OCI-LY7 (cell line): Measurements from ENCODE around the gene LRRC7.

Experiments
- EZH2phosphoT487 ChIP-seq: fragments of 200-600 bp; sonication (generic); IDR thresholded peaks from 2 replicates; pipeline ENCODE4 v1.6.1; 2018; ENCODE audit warnings: low read depth, borderline replicate concordance, mild to moderate bottlenecking, mixed run types, antibody characterized with exemption, low read length, moderate library complexity, mixed read lengths
- TF ChIP-seq, protein P1 (sequence below): fragments of 200-600 bp; sonication (generic); conservative IDR thresholded peaks from 2 replicates; pipeline ENCODE4 v1.5.1; 2014; ENCODE audit warnings: mild to moderate bottlenecking, antibody characterized with exemption, low read length, moderate library complexity, mixed read lengths

- TF ChIP-seq, protein P1, sequence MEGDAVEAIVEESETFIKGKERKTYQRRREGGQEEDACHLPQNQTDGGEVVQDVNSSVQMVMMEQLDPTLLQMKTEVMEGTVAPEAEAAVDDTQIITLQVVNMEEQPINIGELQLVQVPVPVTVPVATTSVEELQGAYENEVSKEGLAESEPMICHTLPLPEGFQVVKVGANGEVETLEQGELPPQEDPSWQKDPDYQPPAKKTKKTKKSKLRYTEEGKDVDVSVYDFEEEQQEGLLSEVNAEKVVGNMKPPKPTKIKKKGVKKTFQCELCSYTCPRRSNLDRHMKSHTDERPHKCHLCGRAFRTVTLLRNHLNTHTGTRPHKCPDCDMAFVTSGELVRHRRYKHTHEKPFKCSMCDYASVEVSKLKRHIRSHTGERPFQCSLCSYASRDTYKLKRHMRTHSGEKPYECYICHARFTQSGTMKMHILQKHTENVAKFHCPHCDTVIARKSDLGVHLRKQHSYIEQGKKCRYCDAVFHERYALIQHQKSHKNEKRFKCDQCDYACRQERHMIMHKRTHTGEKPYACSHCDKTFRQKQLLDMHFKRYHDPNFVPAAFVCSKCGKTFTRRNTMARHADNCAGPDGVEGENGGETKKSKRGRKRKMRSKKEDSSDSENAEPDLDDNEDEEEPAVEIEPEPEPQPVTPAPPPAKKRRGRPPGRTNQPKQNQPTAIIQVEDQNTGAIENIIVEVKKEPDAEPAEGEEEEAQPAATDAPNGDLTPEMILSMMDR: no peak
- no peak for TF ChIP-seq EZH2phosphoT487
These were observed 103.8 kb downstream of the LRRC7 start for GRCh38 chr1:69671363-69672010.
